NCI-H748 treated with DMSO at 0.1 percent for 48 hours (cell line): ENCODE measurements around the gene CCDC171.
"Not testable (repeated sequence)": the region's sequence is repeated elsewhere in the genome, so short reads cannot be mapped to it uniquely, and the experiment has no call there.

Experiments used
- DNase-seq: peaks from one replicate; lab custom pipeline; 2025; lab: John Stamatoyannopoulos, UW

Gene CCDC171

GRCh38 chr9:15697446-15697851 is 144.6 kb downstream of the CCDC171 start:
- no peak for DNase-seq

GRCh38 chr9:15699876-15700559 is 147.2 kb downstream of the CCDC171 start:
- not testable (repeated sequence) for DNase-seq

GRCh38 chr9:15707000-15707399 is 154.2 kb downstream of the CCDC171 start:
- DNase-seq = no peak

GRCh38 chr9:15711531-15711930 is 158.7 kb downstream of the CCDC171 start:
- no peak for DNase-seq

GRCh38 chr9:15711931-15712330 is 159.1 kb downstream of the CCDC171 start:
- no peak for DNase-seq

- DNase-seq = no peak
These were observed 161.9 kb downstream of the CCDC171 start for GRCh38 chr9:15714746-15715145.

GRCh38 chr9:15717290-15717967 is 164.6 kb downstream of the CCDC171 start:
- DNase-seq = no peak

GRCh38 chr9:15718423-15718822 is 165.6 kb downstream of the CCDC171 start:
- no peak for DNase-seq

GRCh38 chr9:15720861-15721260 is 168.0 kb downstream of the CCDC171 start:
- DNase-seq = no peak

- no peak for DNase-seq
These were observed 170.0 kb downstream of the CCDC171 start for GRCh38 chr9:15722888-15723287.

GRCh38 chr9:15724016-15724415 is 171.2 kb downstream of the CCDC171 start:
- no peak for DNase-seq

GRCh38 chr9:15724612-15725011 is 171.8 kb downstream of the CCDC171 start:
- no peak for DNase-seq

- no peak for DNase-seq
These were observed 173.1 kb downstream of the CCDC171 start for GRCh38 chr9:15725953-15726352.

- no peak for DNase-seq
These were observed 176.7 kb downstream of the CCDC171 start for GRCh38 chr9:15729507-15729906.

GRCh38 chr9:15735083-15735857 is 182.4 kb downstream of the CCDC171 start:
- no peak for DNase-seq

- no peak for DNase-seq
These were observed 183.7 kb downstream of the CCDC171 start for GRCh38 chr9:15736569-15736968.

GRCh38 chr9:15738011-15738410 is 185.2 kb downstream of the CCDC171 start:
- DNase-seq = no peak

- no peak for DNase-seq
These were observed 188.2 kb downstream of the CCDC171 start for GRCh38 chr9:15741015-15741414.

- DNase-seq = no peak
These were observed 190.7 kb downstream of the CCDC171 start for GRCh38 chr9:15743512-15743911.

- DNase-seq = no peak
These were observed 191.4 kb downstream of the CCDC171 start for GRCh38 chr9:15744196-15744595.

GRCh38 chr9:15746905-15747304 is 194.1 kb downstream of the CCDC171 start:
- no peak for DNase-seq

- DNase-seq = no peak
These were observed 202.8 kb downstream of the CCDC171 start for GRCh38 chr9:15755660-15756059.

- no peak for DNase-seq
These were observed 208.7 kb downstream of the CCDC171 start for GRCh38 chr9:15761551-15761950.
